Activated naive CD4-positive, alpha-beta T cell treated with anti-CD3 and anti-CD28 coated beads for 36 hours (primary cell): ENCODE data around the gene UHMK1. TPM values are rescaled to one million over a fixed set of nuclear protein-coding genes. Genes with fewer than 3 reads are reported as not detected.

Experiments used
- CTCF ChIA-PET: fragments of 350-600 bp; sonication (Branson Sonifier 250); formaldehyde crosslinking; loops from one replicate; lab custom pipeline; 2021; ENCODE audit warnings: antibody characterized with exemption; lab: Charles Lee
- DNase-seq: peaks from one replicate; pipeline ENCODE4 v3.0.0-alpha.2; 2020
- H3K27ac Mint-ChIP-seq: one replicate; pipeline ENCODE4 v1.8.0; 2021; ENCODE audit warnings: mild to moderate bottlenecking, mixed read lengths
- H3K27me3 Mint-ChIP-seq: one replicate; pipeline ENCODE4 v1.8.0; 2021; ENCODE audit warnings: low read depth, mixed read lengths
- H3K36me3 Mint-ChIP-seq: one replicate; pipeline ENCODE4 v1.8.0; 2021; ENCODE audit warnings: low read depth, mixed read lengths
- H3K4me1 Mint-ChIP-seq: one replicate; pipeline ENCODE4 v1.8.0; 2021; ENCODE audit warnings: low read depth, mixed read lengths
- H3K4me3 Mint-ChIP-seq: one replicate; pipeline ENCODE4 v1.8.0; 2021; ENCODE audit warnings: mild to moderate bottlenecking, moderate library complexity, mixed read lengths
- H3K9me3 Mint-ChIP-seq: one replicate; pipeline ENCODE4 v1.8.0; 2021; ENCODE audit warnings: mixed read lengths
- intact Hi-C: fragments of 100-400 bp; cut with micrococcal nuclease; formaldehyde crosslinking; loops from one replicate; pipeline ENCODE4 v1.15.1; 2023
- total RNA-seq, 2 experiments: library from RNA; stranded (reverse); gene quantifications; one replicate each; pipeline ENCODE4 v1.2.3, GENCODE V29; 2021

The UHMK1 gene
- total RNA-seq, 2 experiments from 2014 or later = 43.4 to 43.7 TPM

GRCh38 chr1:162571696-162572095, 74.1 kb downstream of the UHMK1 start:
- no peak for DNase-seq
- Mint-ChIP-seq H3K4me3 (no peak overlapping the region), H3K36me3 (peaks cover 18% of the 10 kb centered on the region), H3K4me1 (peaks cover 12% of the 10 kb centered on the region), H3K27me3 (no peaks in the 10 kb centered on the region), H3K9me3 (no peaks in the 10 kb centered on the region), H3K27ac (no peak overlapping the region)
- CTCF ChIA-PET = no interaction called here
- intact Hi-C loops = no loop called here

- peaks cover 9% of the 10 kb centered on the region for H3K4me1 Mint-ChIP-seq
- H3K36me3 Mint-ChIP-seq = peaks cover 11% of the 10 kb centered on the region
These were observed 75.5 kb downstream of the UHMK1 start for GRCh38 chr1:162573136-162573535.

GRCh38 chr1:162578071-162578700, 80.6 kb downstream of the UHMK1 start:
- CTCF ChIA-PET = no interaction called here
- Mint-ChIP-seq H3K9me3 (no peaks in the 10 kb centered on the region), H3K4me3 (no peak overlapping the region), H3K27ac (no peak overlapping the region), H3K36me3 (peaks cover 15% of the 10 kb centered on the region), H3K4me1 (no peaks in the 10 kb centered on the region), H3K27me3 (no peaks in the 10 kb centered on the region)
- no peak for DNase-seq
- intact Hi-C loops = no loop called here

More at GRCh38 chr1:162573136-162573535, 75.5 kb downstream of the UHMK1 start:
- H3K27ac Mint-ChIP-seq = no peak overlapping the region
- H3K27me3 Mint-ChIP-seq = no peaks in the 10 kb centered on the region
- intact Hi-C loops = no loop called here
- H3K9me3 Mint-ChIP-seq = no peaks in the 10 kb centered on the region
- no peak for DNase-seq
- no peak overlapping the region for H3K4me3 Mint-ChIP-seq
- CTCF ChIA-PET = no interaction called here

GRCh38 chr1:162578936-162579335, 81.3 kb downstream of the UHMK1 start:
- no peak for DNase-seq
- H3K4me1 Mint-ChIP-seq = no peaks in the 10 kb centered on the region
- no peaks in the 10 kb centered on the region for H3K27me3 Mint-ChIP-seq
- CTCF ChIA-PET = interaction anchor here (0.6 kb wide), 1 partner anchor 12 kb away, joined by 4 read pairs; no protein-coding TSS in a partner anchor
- H3K27ac Mint-ChIP-seq = no peak overlapping the region
- H3K4me3 Mint-ChIP-seq = no peak overlapping the region
- H3K36me3 Mint-ChIP-seq = peaks cover 13% of the 10 kb centered on the region
- H3K9me3 Mint-ChIP-seq = no peaks in the 10 kb centered on the region
- intact Hi-C loops = no loop called here

Other genes with a start within 250 kb of the UHMK1 start
- gene SPATA46, start 121.0 kb upstream of the UHMK1 start, total RNA-seq = not detected
- gene C1orf226, start 116.1 kb upstream of the UHMK1 start, total RNA-seq = under 1 TPM; 0.12 to 0.17 TPM
- gene SH2D1B, start 85.7 kb upstream of the UHMK1 start, total RNA-seq = not detected
- gene UAP1, start 63.9 kb downstream of the UHMK1 start, total RNA-seq = 10 to 100 TPM; 22.6 TPM
- under 1 TPM; 0.26 to 0.40 TPM for gene DDR2, start 134.6 kb downstream of the UHMK1 start, total RNA-seq